Measurements from ENCODE around the gene BANP. TPM values are rescaled to one million over a fixed set of nuclear protein-coding genes. Genes with fewer than 3 reads are reported as not detected.
A peak's percentile ranks its signal among the peaks of the same experiment; 100 is the strongest.

The BANP gene
- total RNA-seq, 2 experiments from 2014 or later, result 39.6 to 58.0 TPM

DNA sequence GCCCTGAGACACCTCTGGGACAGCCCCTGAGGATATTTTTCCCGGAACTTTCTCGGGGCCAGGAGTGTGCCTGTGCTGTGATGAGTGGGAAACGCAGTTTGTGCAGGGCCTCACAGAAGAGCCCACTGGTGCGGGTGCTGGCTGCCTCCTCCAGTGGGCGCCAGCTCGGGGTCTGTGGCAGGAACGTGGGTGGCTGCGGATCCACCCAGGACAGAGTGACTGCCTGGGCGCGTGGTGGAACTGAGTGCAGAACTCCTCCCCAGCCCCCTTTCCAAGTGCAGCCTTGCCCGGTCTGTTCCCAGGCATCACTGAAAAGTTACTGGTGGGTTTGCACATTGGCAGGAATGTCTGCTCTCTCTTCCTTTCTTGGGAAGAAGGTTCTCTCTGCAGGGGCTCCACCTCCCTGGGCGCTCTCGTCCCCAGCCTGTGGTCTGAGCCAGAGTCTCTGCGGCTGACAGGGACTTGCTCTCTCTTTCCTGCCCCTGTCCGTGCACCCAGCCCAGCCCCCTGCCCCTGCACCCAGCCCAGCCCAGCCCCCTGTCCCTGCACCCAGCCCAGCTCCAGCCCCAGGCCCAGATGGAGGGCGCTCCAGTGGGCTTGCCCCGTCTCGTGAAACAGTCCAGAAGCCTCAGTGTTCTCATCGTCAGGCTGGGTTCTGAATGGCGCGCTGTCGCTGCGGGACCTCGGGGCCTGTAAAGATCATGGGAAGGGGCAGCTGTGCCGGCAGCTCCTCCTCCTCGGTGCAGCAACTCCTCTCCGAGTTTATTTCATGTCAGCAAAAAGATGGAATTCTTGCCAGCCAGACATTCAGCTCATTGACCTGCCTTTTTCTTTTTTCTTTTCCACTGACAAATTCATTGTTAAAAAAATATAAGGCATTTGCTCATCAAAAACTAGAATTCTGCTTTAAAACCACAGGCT is 117.5 kb downstream of the BANP start:
- BruUV-seq (replicated peaks), result no TSS peak
- H3K79me2 ChIP-seq (ENCODE audit: insufficient read depth, low read depth, low read length), result no peaks in the 10 kb centered on the region
- peaks cover 29% of the 10 kb centered on the region for H3K4me1 ChIP-seq (ENCODE audit: insufficient read depth, low read length, poor library complexity, severe bottlenecking)
- ChIA-PET POLR2A (no interaction called here), CTCF (ENCODE audit: unreplicated experiment) (no interaction called here)
- peak overlapping the region; percentile 70 for H3K4me2 ChIP-seq (ENCODE audit: low read length)
- H3K27ac ChIP-seq (ENCODE audit: low read depth, low read length, poor library complexity, severe bottlenecking), result peak overlapping the region; percentile 92
- DNase-seq (ENCODE audit: low spot score), result no peak
- no peak overlapping the region for H2AFZ ChIP-seq (ENCODE audit: low read length)
- H4K20me1 ChIP-seq (ENCODE audit: insufficient read depth, low read length), result no peaks in the 10 kb centered on the region
- peak overlapping the region; percentile 30 for H3K4me3 ChIP-seq (ENCODE audit: low read depth, low read length, poor library complexity, severe bottlenecking)
- no peaks in the 10 kb centered on the region for H3K9me2 ChIP-seq (ENCODE audit: insufficient read depth, low read length)
- intact Hi-C loops (cut with micrococcal nuclease; ENCODE audit: unreplicated experiment), result loop anchor here (1.0 to 2.0 kb wide), 3 partner anchors 22 to 118 kb away; partner anchors contain the start of gene BANP
- no peaks in the 10 kb centered on the region for H3K9me3 ChIP-seq (ENCODE audit: low read length)
- peaks cover 11% of the 10 kb centered on the region; the same call in 1 of the 2 replicates for H3K36me3 ChIP-seq (ENCODE audit: insufficient read depth, low read length)
- no peak for TF ChIP-seq EZH2phosphoT487 (IDR thresholded peaks at IDR 0.05; ENCODE audit: borderline replicate concordance, low read depth, low read length)
- TF ChIP-seq, protein P1, sequence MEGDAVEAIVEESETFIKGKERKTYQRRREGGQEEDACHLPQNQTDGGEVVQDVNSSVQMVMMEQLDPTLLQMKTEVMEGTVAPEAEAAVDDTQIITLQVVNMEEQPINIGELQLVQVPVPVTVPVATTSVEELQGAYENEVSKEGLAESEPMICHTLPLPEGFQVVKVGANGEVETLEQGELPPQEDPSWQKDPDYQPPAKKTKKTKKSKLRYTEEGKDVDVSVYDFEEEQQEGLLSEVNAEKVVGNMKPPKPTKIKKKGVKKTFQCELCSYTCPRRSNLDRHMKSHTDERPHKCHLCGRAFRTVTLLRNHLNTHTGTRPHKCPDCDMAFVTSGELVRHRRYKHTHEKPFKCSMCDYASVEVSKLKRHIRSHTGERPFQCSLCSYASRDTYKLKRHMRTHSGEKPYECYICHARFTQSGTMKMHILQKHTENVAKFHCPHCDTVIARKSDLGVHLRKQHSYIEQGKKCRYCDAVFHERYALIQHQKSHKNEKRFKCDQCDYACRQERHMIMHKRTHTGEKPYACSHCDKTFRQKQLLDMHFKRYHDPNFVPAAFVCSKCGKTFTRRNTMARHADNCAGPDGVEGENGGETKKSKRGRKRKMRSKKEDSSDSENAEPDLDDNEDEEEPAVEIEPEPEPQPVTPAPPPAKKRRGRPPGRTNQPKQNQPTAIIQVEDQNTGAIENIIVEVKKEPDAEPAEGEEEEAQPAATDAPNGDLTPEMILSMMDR (conservative IDR thresholded peaks at IDR 0.05; ENCODE audit: low read length), result peak; percentile 31; the same call in 1 of the 2 replicates

DNA sequence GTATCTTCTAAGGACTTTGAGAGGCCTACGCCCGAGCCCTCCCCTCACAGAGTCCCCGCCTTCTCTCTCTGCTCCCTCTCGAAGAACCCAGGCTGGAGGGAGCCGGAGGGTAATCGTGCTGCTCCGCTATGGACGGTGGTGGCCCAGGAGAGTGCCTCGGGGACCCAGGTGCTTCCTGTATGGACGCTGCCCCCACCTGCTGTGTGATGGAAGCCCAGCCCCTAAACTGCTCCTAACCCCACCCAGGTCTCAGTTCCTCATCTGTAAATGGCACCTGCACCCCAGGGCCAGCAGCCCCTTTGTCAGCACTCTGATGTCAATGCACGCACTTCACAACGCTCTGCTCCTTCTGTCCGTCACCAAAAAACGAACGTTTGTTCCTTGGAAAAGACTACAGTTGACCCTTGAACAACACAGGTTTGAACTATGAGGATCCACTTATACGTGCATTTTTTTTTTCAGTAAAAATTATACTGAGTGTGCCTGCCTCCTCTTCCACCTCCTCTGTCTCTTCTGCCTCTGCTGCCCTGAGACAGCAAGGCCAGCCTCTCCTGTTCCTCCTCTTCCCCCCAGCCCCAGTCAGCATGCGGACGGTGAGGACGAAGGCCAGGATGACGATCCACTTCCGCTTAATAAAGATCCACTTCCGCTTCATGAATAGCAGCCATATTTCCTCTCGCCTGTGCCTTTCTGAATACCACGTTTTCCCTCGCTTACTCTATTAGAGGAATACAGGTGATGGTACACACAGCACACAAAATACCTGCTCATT is 118.3 kb downstream of the BANP start:
- H3K36me3 ChIP-seq (ENCODE audit: insufficient read depth, low read length), result peaks cover 15% of the 10 kb centered on the region; the same call in 1 of the 2 replicates
- peak overlapping the region; percentile 60; the same call in 1 of the 2 replicates for H2AFZ ChIP-seq (ENCODE audit: low read length)
- no peaks in the 10 kb centered on the region for H3K9me2 ChIP-seq (ENCODE audit: insufficient read depth, low read length)
- peak; percentile 98 for DNase-seq (ENCODE audit: low spot score)
- BruUV-seq (replicated peaks), result TSS peak; percentile 80
- TF ChIP-seq, protein P1 (conservative IDR thresholded peaks at IDR 0.05; ENCODE audit: low read length), result no peak
- TF ChIP-seq EZH2phosphoT487 (IDR thresholded peaks at IDR 0.05; ENCODE audit: borderline replicate concordance, low read depth, low read length), result no peak
- peak overlapping the region; percentile 70 for H3K4me2 ChIP-seq (ENCODE audit: low read length)
- peaks cover 29% of the 10 kb centered on the region for H3K4me1 ChIP-seq (ENCODE audit: insufficient read depth, low read length, poor library complexity, severe bottlenecking)
- H4K20me1 ChIP-seq (ENCODE audit: insufficient read depth, low read length), result no peaks in the 10 kb centered on the region
- intact Hi-C loops (cut with micrococcal nuclease; ENCODE audit: unreplicated experiment), result loop anchor here (1.0 to 2.0 kb wide), 3 partner anchors 23 to 119 kb away; partner anchors contain the start of gene BANP
- CTCF ChIA-PET (ENCODE audit: unreplicated experiment), result no interaction called here
- POLR2A ChIA-PET, result interaction anchor here (0.7 kb wide), 1 partner anchor 8 kb away, joined by 3 read pairs; no protein-coding TSS in a partner anchor
- H3K9me3 ChIP-seq (ENCODE audit: low read length), result no peaks in the 10 kb centered on the region
- H3K4me3 ChIP-seq (ENCODE audit: low read depth, low read length, poor library complexity, severe bottlenecking), result peak overlapping the region; percentile 30
- H3K27ac ChIP-seq (ENCODE audit: low read depth, low read length, poor library complexity, severe bottlenecking), result peak overlapping the region; percentile 92
- H3K79me2 ChIP-seq (ENCODE audit: insufficient read depth, low read depth, low read length), result no peaks in the 10 kb centered on the region
